HFFc6 (cell line): ENCODE results near the gene LMX1B. TPM values are rescaled to one million over a fixed set of nuclear protein-coding genes. Genes with fewer than 3 reads are reported as not detected.

ENCODE experiments used
- DNase-seq: peaks from one replicate; pipeline ENCODE4 v3.0.0-alpha.2; 2018
- H3K27ac Mint-ChIP-seq: 2 replicates; pipeline ENCODE4 v1.8.0; 2020; ENCODE audit warnings: mild to moderate bottlenecking, mixed read lengths
- H3K27me3 Mint-ChIP-seq: 2 replicates; pipeline ENCODE4 v1.8.0; 2021; ENCODE audit warnings: mild to moderate bottlenecking, moderate library complexity, mixed read lengths; ENCODE audit not compliant: insufficient read depth
- H3K36me3 Mint-ChIP-seq: 2 replicates; pipeline ENCODE4 v1.8.0; 2021; ENCODE audit warnings: low read depth, mixed read lengths
- H3K4me1 Mint-ChIP-seq: 2 replicates; pipeline ENCODE4 v1.8.0; 2020; ENCODE audit warnings: low read depth, mixed read lengths
- H3K4me3 Mint-ChIP-seq: 2 replicates; pipeline ENCODE4 v1.8.0; 2020; ENCODE audit warnings: mild to moderate bottlenecking, moderate library complexity, mixed read lengths
- H3K9me3 Mint-ChIP-seq: 2 replicates; pipeline ENCODE4 v1.8.0; 2020; ENCODE audit warnings: mild to moderate bottlenecking, mixed read lengths
- total RNA-seq, 6 experiments: library from RNA; stranded (reverse); fragmentation: NEBNext Ultra II Directional; extraction: Animal tissue kit (Norgen Biotek cat#: 25700); gene quantifications; 2 replicates in 1 of 6; 3 replicates in 5 of 6; pipeline ENCODE4 v1.2.3, GENCODE V29; 2021
- TF ChIP-seq, protein P1 (sequence below): fragments of 200-600 bp; sonication (generic); IDR thresholded peaks from 2 replicates; pipeline ENCODE4 v1.5.0; 2021; ENCODE audit warnings: antibody characterized with exemption, mild to moderate bottlenecking

Gene LMX1B
- total RNA-seq, 6 experiments from 2014 or later = not detected

- H3K4me3 Mint-ChIP-seq = no peak overlapping the region
- no peaks in the 10 kb centered on the region for H3K36me3 Mint-ChIP-seq
- no peaks in the 10 kb centered on the region for H3K4me1 Mint-ChIP-seq
- H3K27me3 Mint-ChIP-seq = peaks cover 46% of the 10 kb centered on the region
- no peak overlapping the region for H3K27ac Mint-ChIP-seq
- no peaks in the 10 kb centered on the region for H3K9me3 Mint-ChIP-seq
- TF ChIP-seq, protein P1, sequence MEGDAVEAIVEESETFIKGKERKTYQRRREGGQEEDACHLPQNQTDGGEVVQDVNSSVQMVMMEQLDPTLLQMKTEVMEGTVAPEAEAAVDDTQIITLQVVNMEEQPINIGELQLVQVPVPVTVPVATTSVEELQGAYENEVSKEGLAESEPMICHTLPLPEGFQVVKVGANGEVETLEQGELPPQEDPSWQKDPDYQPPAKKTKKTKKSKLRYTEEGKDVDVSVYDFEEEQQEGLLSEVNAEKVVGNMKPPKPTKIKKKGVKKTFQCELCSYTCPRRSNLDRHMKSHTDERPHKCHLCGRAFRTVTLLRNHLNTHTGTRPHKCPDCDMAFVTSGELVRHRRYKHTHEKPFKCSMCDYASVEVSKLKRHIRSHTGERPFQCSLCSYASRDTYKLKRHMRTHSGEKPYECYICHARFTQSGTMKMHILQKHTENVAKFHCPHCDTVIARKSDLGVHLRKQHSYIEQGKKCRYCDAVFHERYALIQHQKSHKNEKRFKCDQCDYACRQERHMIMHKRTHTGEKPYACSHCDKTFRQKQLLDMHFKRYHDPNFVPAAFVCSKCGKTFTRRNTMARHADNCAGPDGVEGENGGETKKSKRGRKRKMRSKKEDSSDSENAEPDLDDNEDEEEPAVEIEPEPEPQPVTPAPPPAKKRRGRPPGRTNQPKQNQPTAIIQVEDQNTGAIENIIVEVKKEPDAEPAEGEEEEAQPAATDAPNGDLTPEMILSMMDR = no peak
- no peak for DNase-seq
Observed at GRCh38 chr9:126682928-126683697, 69.4 kb downstream of the LMX1B start.

GRCh38 chr9:126683698-126684044, 69.9 kb downstream of the LMX1B start:
- H3K4me3 Mint-ChIP-seq = no peak overlapping the region

DNA sequence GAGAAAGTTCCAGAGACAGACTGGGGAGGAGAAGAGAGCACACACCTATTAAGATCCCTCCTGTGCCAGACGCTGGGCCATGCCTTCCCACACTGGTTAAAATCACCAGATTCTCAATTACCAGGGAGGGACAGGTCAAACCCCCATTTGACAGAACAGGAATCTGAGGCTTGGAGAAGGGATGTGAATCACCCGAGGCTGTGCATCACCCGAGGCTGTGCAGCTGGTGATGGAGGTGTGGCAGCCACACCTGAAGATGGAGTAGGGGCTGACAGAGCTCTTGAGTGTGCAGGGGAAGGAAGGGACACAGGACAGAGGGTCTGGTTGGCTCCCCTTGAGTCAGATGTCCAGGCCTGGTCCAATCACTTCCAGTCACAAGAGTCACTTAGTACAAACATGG, 70.6 kb downstream of the LMX1B start:
- DNase-seq = no peak
- Mint-ChIP-seq H3K27ac (no peak overlapping the region), H3K4me3 (no peak overlapping the region), H3K4me1 (no peaks in the 10 kb centered on the region), H3K9me3 (no peaks in the 10 kb centered on the region), H3K36me3 (no peaks in the 10 kb centered on the region), H3K27me3 (peaks cover 42% of the 10 kb centered on the region)
- TF ChIP-seq, protein P1 = no peak

More at GRCh38 chr9:126683698-126684044, 69.9 kb downstream of the LMX1B start:
- TF ChIP-seq, protein P1 = no peak
- Mint-ChIP-seq H3K4me1 (no peaks in the 10 kb centered on the region), H3K36me3 (no peaks in the 10 kb centered on the region), H3K27ac (no peak overlapping the region), H3K9me3 (no peaks in the 10 kb centered on the region), H3K27me3 (peaks cover 42% of the 10 kb centered on the region)
- DNase-seq = no peak

DNA sequence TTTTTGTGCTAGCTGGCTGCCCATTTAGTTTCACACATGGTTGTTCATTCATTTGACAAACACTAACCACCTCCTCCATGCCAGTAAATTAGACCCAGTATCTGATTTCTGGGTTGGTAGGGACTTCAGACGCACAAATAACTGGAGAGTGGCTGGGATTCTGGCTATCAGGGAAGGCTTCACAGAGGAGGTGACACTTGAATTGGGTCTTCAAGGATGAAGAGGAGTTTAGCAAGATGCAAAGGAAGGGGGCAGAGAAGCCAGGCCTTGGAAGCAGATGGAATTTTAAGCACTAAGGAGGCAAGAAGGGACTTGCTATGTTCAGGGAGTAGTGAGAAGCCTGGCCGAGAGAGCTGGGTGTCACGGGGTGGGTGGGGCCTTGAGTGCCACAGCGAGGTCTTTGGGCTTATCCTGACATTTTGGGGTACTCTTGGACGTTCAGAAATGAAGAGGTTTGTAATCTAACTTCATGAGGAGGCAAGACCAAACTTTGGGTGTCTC, 71.3 kb downstream of the LMX1B start:
- H3K9me3 Mint-ChIP-seq = no peaks in the 10 kb centered on the region
- no peaks in the 10 kb centered on the region for H3K4me1 Mint-ChIP-seq
- no peak for DNase-seq
- H3K36me3 Mint-ChIP-seq = no peaks in the 10 kb centered on the region
- H3K4me3 Mint-ChIP-seq = no peak overlapping the region
- peaks cover 47% of the 10 kb centered on the region for H3K27me3 Mint-ChIP-seq
- H3K27ac Mint-ChIP-seq = no peak overlapping the region
- TF ChIP-seq, protein P1 = no peak

DNA sequence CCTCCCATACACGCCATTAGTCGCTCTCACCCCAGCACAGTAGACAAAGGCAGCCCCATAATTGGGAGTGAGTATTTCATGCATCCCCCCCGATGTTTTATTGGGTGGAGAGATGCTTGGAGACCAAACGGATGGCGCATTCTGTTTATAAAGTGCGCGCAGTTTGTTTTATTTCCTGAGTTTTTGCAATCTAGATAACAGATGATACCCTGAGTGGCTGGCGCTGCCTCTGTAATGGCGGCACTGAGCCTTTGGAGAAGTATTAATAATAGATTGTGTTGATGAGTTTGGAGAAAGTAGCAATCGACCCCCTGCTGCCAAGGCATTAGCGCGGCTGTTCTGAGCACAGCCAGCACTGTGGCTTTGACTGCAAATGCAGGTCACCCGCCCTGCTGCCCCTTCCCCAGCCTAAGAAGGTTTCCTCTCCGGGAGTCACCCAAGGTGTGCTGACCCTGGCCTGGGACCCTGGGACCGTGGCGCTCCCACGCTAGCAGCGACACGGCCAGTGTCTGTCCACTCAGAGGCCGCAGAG, 74.3 kb downstream of the LMX1B start:
- TF ChIP-seq, protein P1 = no peak
- Mint-ChIP-seq H3K4me3 (no peak overlapping the region), H3K4me1 (no peaks in the 10 kb centered on the region), H3K9me3 (no peaks in the 10 kb centered on the region), H3K27ac (no peak overlapping the region), H3K27me3 (peaks cover 48% of the 10 kb centered on the region), H3K36me3 (no peaks in the 10 kb centered on the region)
- DNase-seq = no peak
